Measurements from ENCODE around the gene NRROS.

The NRROS gene

GRCh38 chr3:196677353-196677752, 37.9 kb downstream of the NRROS start:
- H3K79me2 ChIP-seq (ENCODE audit: insufficient read depth, low read length), result no peaks in the 10 kb centered on the region
- no peak overlapping the region for H3K4me2 ChIP-seq (ENCODE audit: low read depth, low read length, poor library complexity, severe bottlenecking)
- no peaks in the 10 kb centered on the region for H3K4me1 ChIP-seq (ENCODE audit: insufficient read depth, low read length, poor library complexity, severe bottlenecking)
- no peaks in the 10 kb centered on the region for H3F3A ChIP-seq (ENCODE audit: low read depth)
- no peaks in the 10 kb centered on the region for H4K20me1 ChIP-seq (ENCODE audit: insufficient read depth, low read length, poor library complexity, severe bottlenecking)
- no peaks in the 10 kb centered on the region for H3K27me3 ChIP-seq (ENCODE audit: insufficient read depth, low read length, poor library complexity, severe bottlenecking)
- no peak overlapping the region for H2AFZ ChIP-seq (ENCODE audit: low read length)
- H3K9me3 ChIP-seq (ENCODE audit: insufficient read depth, low read depth, low read length), result no peaks in the 10 kb centered on the region
- no peak overlapping the region for H3K9ac ChIP-seq (ENCODE audit: low read depth, low read length, poor library complexity, severe bottlenecking)
- H3K9me2 ChIP-seq (replicated peaks; ENCODE audit: low read depth, low read length), result no peaks in the 10 kb centered on the region
- TF ChIP-seq EZH2phosphoT487 (IDR thresholded peaks at IDR 0.05; ENCODE audit: borderline replicate concordance), result no peak
- TF ChIP-seq CTCF (conservative IDR thresholded peaks at IDR 0.05; ENCODE audit: low read length), result no peak
- no peaks in the 10 kb centered on the region; the same call in 1 of the 2 replicates for H3K36me3 ChIP-seq (ENCODE audit: insufficient read depth, low read length)
- no peak overlapping the region for H3K4me3 ChIP-seq (ENCODE audit: low read length, poor library complexity, severe bottlenecking)

- no peak overlapping the region for H2AFZ ChIP-seq (ENCODE audit: low read length)
- no peaks in the 10 kb centered on the region for H3F3A ChIP-seq (ENCODE audit: low read depth)
- H3K4me2 ChIP-seq (ENCODE audit: low read depth, low read length, poor library complexity, severe bottlenecking), result no peak overlapping the region
- no peaks in the 10 kb centered on the region for H3K4me1 ChIP-seq (ENCODE audit: insufficient read depth, low read length, poor library complexity, severe bottlenecking)
- no peaks in the 10 kb centered on the region for H3K9me2 ChIP-seq (replicated peaks; ENCODE audit: low read depth, low read length)
- no peaks in the 10 kb centered on the region for H3K79me2 ChIP-seq (ENCODE audit: insufficient read depth, low read length)
- H3K36me3 ChIP-seq (ENCODE audit: insufficient read depth, low read length), result no peaks in the 10 kb centered on the region; the same call in 1 of the 2 replicates
- H3K9me3 ChIP-seq (ENCODE audit: insufficient read depth, low read depth, low read length), result no peaks in the 10 kb centered on the region
- H3K27me3 ChIP-seq (ENCODE audit: insufficient read depth, low read length, poor library complexity, severe bottlenecking), result no peaks in the 10 kb centered on the region
- no peak overlapping the region for H3K4me3 ChIP-seq (ENCODE audit: low read length, poor library complexity, severe bottlenecking)
- no peak for TF ChIP-seq CTCF (conservative IDR thresholded peaks at IDR 0.05; ENCODE audit: low read length)
- TF ChIP-seq EZH2phosphoT487 (IDR thresholded peaks at IDR 0.05; ENCODE audit: borderline replicate concordance), result no peak
- no peaks in the 10 kb centered on the region for H4K20me1 ChIP-seq (ENCODE audit: insufficient read depth, low read length, poor library complexity, severe bottlenecking)
- H3K9ac ChIP-seq (ENCODE audit: low read depth, low read length, poor library complexity, severe bottlenecking), result no peak overlapping the region
Measured at GRCh38 chr3:196677931-196678330, 38.4 kb downstream of the NRROS start.

GRCh38 chr3:196684548-196685407, 45.3 kb downstream of the NRROS start:
- Histone ChIP-seq H3K79me2 (ENCODE audit: insufficient read depth, low read length) (no peaks in the 10 kb centered on the region), H3K27me3 (ENCODE audit: insufficient read depth, low read length, poor library complexity, severe bottlenecking) (no peaks in the 10 kb centered on the region), H3K9me3 (ENCODE audit: insufficient read depth, low read depth, low read length) (no peaks in the 10 kb centered on the region), H3K4me3 (ENCODE audit: low read length, poor library complexity, severe bottlenecking) (peak overlapping the region; percentile 56), H2AFZ (ENCODE audit: low read length) (peak overlapping the region; percentile 25; the same call in 1 of the 2 replicates), H3F3A (ENCODE audit: low read depth) (no peaks in the 10 kb centered on the region), H3K9me2 (replicated peaks; ENCODE audit: low read depth, low read length) (no peaks in the 10 kb centered on the region), H3K4me2 (ENCODE audit: low read depth, low read length, poor library complexity, severe bottlenecking) (peak overlapping the region; percentile 64), H4K20me1 (ENCODE audit: insufficient read depth, low read length, poor library complexity, severe bottlenecking) (no peaks in the 10 kb centered on the region), H3K4me1 (ENCODE audit: insufficient read depth, low read length, poor library complexity, severe bottlenecking) (peaks cover 13% of the 10 kb centered on the region), H3K36me3 (ENCODE audit: insufficient read depth, low read length) (no peaks in the 10 kb centered on the region), H3K9ac (ENCODE audit: low read depth, low read length, poor library complexity, severe bottlenecking) (peak overlapping the region; percentile 57)
- TF ChIP-seq CTCF (conservative IDR thresholded peaks at IDR 0.05; ENCODE audit: low read length) (peak; percentile 95), EZH2phosphoT487 (IDR thresholded peaks at IDR 0.05; ENCODE audit: borderline replicate concordance) (no peak)

Measured in Loucy (cell line).